Activated naive CD8-positive, alpha-beta T cell treated with anti-CD3 and anti-CD28 coated beads, Interleukin-2, amount 10 ng/mL, durations not matched to agents 7 days and 5 days (primary cell): Measurements from ENCODE around the gene LNX1. TPM values are rescaled to one million over a fixed set of nuclear protein-coding genes. Genes with fewer than 3 reads are reported as not detected.

Experiments used
- ATAC-seq: fragments of 150-1000 bp; cut with Tn5 transposase; one replicate; pipeline ENCODE4 v1.10.0; 2021; ENCODE audit warnings: low read depth, moderate library complexity
- POLR2A ChIA-PET: fragments of 350-600 bp; sonication (Branson Sonifier 250); formaldehyde crosslinking; loops from one replicate; lab custom pipeline; 2021; ENCODE audit warnings: antibody characterized with exemption; lab: Charles Lee
- DNase-seq: peaks from one replicate; pipeline ENCODE4 v3.0.0; 2021
- H3K27ac Mint-ChIP-seq: one replicate; pipeline ENCODE4 v1.8.0; 2022; ENCODE audit warnings: mild to moderate bottlenecking, mixed read lengths
- H3K27me3 Mint-ChIP-seq: one replicate; pipeline ENCODE4 v1.8.0; 2022; ENCODE audit warnings: mild to moderate bottlenecking, moderate library complexity, mixed read lengths
- H3K36me3 Mint-ChIP-seq: one replicate; pipeline ENCODE4 v1.8.0; 2021; ENCODE audit warnings: mild to moderate bottlenecking, mixed read lengths
- H3K4me1 Mint-ChIP-seq: one replicate; pipeline ENCODE4 v1.8.0; 2021; ENCODE audit warnings: mixed read lengths
- H3K4me3 Mint-ChIP-seq: one replicate; pipeline ENCODE4 v1.8.0; 2022; ENCODE audit warnings: mild to moderate bottlenecking, moderate library complexity, mixed read lengths
- H3K9me3 Mint-ChIP-seq: one replicate; pipeline ENCODE4 v1.8.0; 2021; ENCODE audit warnings: mixed read lengths
- total RNA-seq, 2 experiments: library from RNA; stranded (reverse); gene quantifications; one replicate each; pipeline ENCODE4 v1.2.3, GENCODE V29; 2021

LNX1 gene
- total RNA-seq, 2 experiments from 2014 or later = not detected

- Mint-ChIP-seq H3K9me3 (no peaks in the 10 kb centered on the region), H3K4me1 (no peaks in the 10 kb centered on the region), H3K27ac (no peak overlapping the region), H3K27me3 (peaks cover 35% of the 10 kb centered on the region), H3K36me3 (no peaks in the 10 kb centered on the region), H3K4me3 (no peak overlapping the region)
- ATAC-seq = no peak
- POLR2A ChIA-PET = no interaction called here
- no peak for DNase-seq
Measured at GRCh38 chr4:53593765-53594164, 2.5 kb upstream of the LNX1 start.

GRCh38 chr4:53592686-53593501, 1.6 kb upstream of the LNX1 start:
- Mint-ChIP-seq H3K36me3 (no peaks in the 10 kb centered on the region), H3K9me3 (no peaks in the 10 kb centered on the region), H3K27me3 (peaks cover 35% of the 10 kb centered on the region), H3K27ac (no peak overlapping the region), H3K4me3 (no peak overlapping the region), H3K4me1 (no peaks in the 10 kb centered on the region)
- no peak for DNase-seq
- no peak for ATAC-seq
- POLR2A ChIA-PET = no interaction called here

GRCh38 chr4:53592122-53592521, 836 bp upstream of the LNX1 start:
- ATAC-seq = no peak
- POLR2A ChIA-PET = no interaction called here
- Mint-ChIP-seq H3K27ac (no peak overlapping the region), H3K4me3 (no peak overlapping the region), H3K4me1 (no peaks in the 10 kb centered on the region), H3K27me3 (peaks cover 39% of the 10 kb centered on the region), H3K36me3 (no peaks in the 10 kb centered on the region), H3K9me3 (no peaks in the 10 kb centered on the region)
- DNase-seq = no peak

GRCh38 chr4:53590187-53590586, 1.1 kb downstream of the LNX1 start:
- peaks cover 39% of the 10 kb centered on the region for H3K27me3 Mint-ChIP-seq
- no peaks in the 10 kb centered on the region for H3K4me1 Mint-ChIP-seq
- no peak for ATAC-seq
- POLR2A ChIA-PET = no interaction called here
- H3K27ac Mint-ChIP-seq = no peak overlapping the region
- H3K36me3 Mint-ChIP-seq = no peaks in the 10 kb centered on the region
- no peak for DNase-seq
- no peak overlapping the region for H3K4me3 Mint-ChIP-seq
- H3K9me3 Mint-ChIP-seq = no peaks in the 10 kb centered on the region

- peaks cover 37% of the 10 kb centered on the region for H3K27me3 Mint-ChIP-seq
- DNase-seq (no peak), ATAC-seq (no peak)
- H3K9me3 Mint-ChIP-seq = no peaks in the 10 kb centered on the region
- no peaks in the 10 kb centered on the region for H3K4me1 Mint-ChIP-seq
- no peak overlapping the region for H3K27ac Mint-ChIP-seq
- no peak overlapping the region for H3K4me3 Mint-ChIP-seq
- no peaks in the 10 kb centered on the region for H3K36me3 Mint-ChIP-seq
- POLR2A ChIA-PET = no interaction called here
Measured at GRCh38 chr4:53589511-53589910, 1.8 kb downstream of the LNX1 start.

GRCh38 chr4:53587135-53587534, 4.2 kb downstream of the LNX1 start:
- ATAC-seq = no peak
- POLR2A ChIA-PET = no interaction called here
- no peaks in the 10 kb centered on the region for H3K4me1 Mint-ChIP-seq
- no peak overlapping the region for H3K4me3 Mint-ChIP-seq
- H3K27ac Mint-ChIP-seq = no peak overlapping the region
- H3K27me3 Mint-ChIP-seq = peaks cover 31% of the 10 kb centered on the region
- H3K9me3 Mint-ChIP-seq = peaks cover 2% of the 10 kb centered on the region
- H3K36me3 Mint-ChIP-seq = no peaks in the 10 kb centered on the region
- DNase-seq = no peak

- DNase-seq (no peak), ATAC-seq (no peak)
- H3K4me1 Mint-ChIP-seq = no peaks in the 10 kb centered on the region
- POLR2A ChIA-PET = no interaction called here
- H3K36me3 Mint-ChIP-seq = no peaks in the 10 kb centered on the region
- H3K4me3 Mint-ChIP-seq = no peak overlapping the region
- H3K27ac Mint-ChIP-seq = no peak overlapping the region
- H3K9me3 Mint-ChIP-seq = peaks cover 2% of the 10 kb centered on the region
- peaks cover 22% of the 10 kb centered on the region for H3K27me3 Mint-ChIP-seq
Measured at GRCh38 chr4:53586121-53586816, 5.0 kb downstream of the LNX1 start.

- H3K4me1 Mint-ChIP-seq = no peaks in the 10 kb centered on the region
- H3K9me3 Mint-ChIP-seq = peaks cover 2% of the 10 kb centered on the region
- H3K27ac Mint-ChIP-seq = no peak overlapping the region
- POLR2A ChIA-PET = no interaction called here
- DNase-seq (no peak), ATAC-seq (no peak)
- H3K4me3 Mint-ChIP-seq = no peak overlapping the region
- no peaks in the 10 kb centered on the region for H3K36me3 Mint-ChIP-seq
- H3K27me3 Mint-ChIP-seq = peaks cover 9% of the 10 kb centered on the region
Measured at GRCh38 chr4:53584658-53585057, 6.6 kb downstream of the LNX1 start.

GRCh38 chr4:53583513-53583912, 7.8 kb downstream of the LNX1 start:
- Mint-ChIP-seq H3K4me3 (no peak overlapping the region), H3K36me3 (no peaks in the 10 kb centered on the region), H3K9me3 (peaks cover 2% of the 10 kb centered on the region), H3K27ac (no peak overlapping the region), H3K4me1 (no peaks in the 10 kb centered on the region), H3K27me3 (peaks cover 7% of the 10 kb centered on the region)
- DNase-seq = no peak
- POLR2A ChIA-PET = no interaction called here
- ATAC-seq = no peak

GRCh38 chr4:53582194-53582593, 9.1 kb downstream of the LNX1 start:
- ATAC-seq = no peak

GRCh38 chr4:53580274-53580673, 11.0 kb downstream of the LNX1 start:
- H3K9me3 Mint-ChIP-seq = peaks cover 2% of the 10 kb centered on the region
- no peaks in the 10 kb centered on the region for H3K4me1 Mint-ChIP-seq
- no peak overlapping the region for H3K4me3 Mint-ChIP-seq
- no peak overlapping the region for H3K27ac Mint-ChIP-seq
- no peaks in the 10 kb centered on the region for H3K36me3 Mint-ChIP-seq
- ATAC-seq (no peak), DNase-seq (no peak)
- peaks cover 13% of the 10 kb centered on the region for H3K27me3 Mint-ChIP-seq
- POLR2A ChIA-PET = no interaction called here

More at GRCh38 chr4:53582194-53582593, 9.1 kb downstream of the LNX1 start:
- Mint-ChIP-seq H3K9me3 (peaks cover 2% of the 10 kb centered on the region), H3K36me3 (no peaks in the 10 kb centered on the region), H3K27me3 (peaks cover 7% of the 10 kb centered on the region), H3K4me3 (no peak overlapping the region), H3K4me1 (no peaks in the 10 kb centered on the region), H3K27ac (no peak overlapping the region)
- DNase-seq = no peak
- POLR2A ChIA-PET = no interaction called here

GRCh38 chr4:53579826-53580225, 11.5 kb downstream of the LNX1 start:
- Mint-ChIP-seq H3K4me1 (no peaks in the 10 kb centered on the region), H3K27me3 (peaks cover 13% of the 10 kb centered on the region), H3K9me3 (peaks cover 2% of the 10 kb centered on the region), H3K27ac (no peak overlapping the region), H3K36me3 (no peaks in the 10 kb centered on the region), H3K4me3 (no peak overlapping the region)
- DNase-seq (no peak), ATAC-seq (no peak)
- POLR2A ChIA-PET = no interaction called here

- no peaks in the 10 kb centered on the region for H3K4me1 Mint-ChIP-seq
- POLR2A ChIA-PET = no interaction called here
Measured at GRCh38 chr4:53576676-53577372, 14.5 kb downstream of the LNX1 start.

More at GRCh38 chr4:53576676-53577372, 14.5 kb downstream of the LNX1 start:
- no peaks in the 10 kb centered on the region for H3K36me3 Mint-ChIP-seq
- peaks cover 13% of the 10 kb centered on the region for H3K27me3 Mint-ChIP-seq
- H3K9me3 Mint-ChIP-seq = no peaks in the 10 kb centered on the region
- no peak overlapping the region for H3K4me3 Mint-ChIP-seq
- no peak for DNase-seq
- no peak overlapping the region for H3K27ac Mint-ChIP-seq
- no peak for ATAC-seq
